ENCODE results near the gene CCDC192. TPM values are rescaled to one million over a fixed set of nuclear protein-coding genes. Genes with fewer than 3 reads are reported as not detected.

Gene CCDC192
- total RNA-seq, 1 donor from 2014 or later, result 0.26 TPM

- Mint-ChIP-seq H3K4me3 (ENCODE audit: unreplicated experiment) (no peak overlapping the region), H3K9me3 (ENCODE audit: unreplicated experiment) (no peaks in the 10 kb centered on the region), H3K27me3 (ENCODE audit: unreplicated experiment) (no peaks in the 10 kb centered on the region), H3K36me3 (ENCODE audit: low read depth, unreplicated experiment) (no peaks in the 10 kb centered on the region), H3K27ac (ENCODE audit: unreplicated experiment) (no peak overlapping the region), H3K4me1 (ENCODE audit: unreplicated experiment) (peaks cover 32% of the 10 kb centered on the region)
- DNase-seq (ENCODE audit: low spot score), result no peak
- no peak for TF ChIP-seq CTCF (IDR thresholded peaks at IDR 0.05; ENCODE audit: unreplicated experiment)
Measured at GRCh38 chr5:127957183-127957582, 254.0 kb downstream of the CCDC192 start.

GRCh38 chr5:127957701-127958239, 254.6 kb downstream of the CCDC192 start:
- Mint-ChIP-seq H3K4me3 (ENCODE audit: unreplicated experiment) (no peak overlapping the region), H3K27me3 (ENCODE audit: unreplicated experiment) (no peaks in the 10 kb centered on the region), H3K36me3 (ENCODE audit: low read depth, unreplicated experiment) (no peaks in the 10 kb centered on the region), H3K9me3 (ENCODE audit: unreplicated experiment) (no peaks in the 10 kb centered on the region), H3K27ac (ENCODE audit: unreplicated experiment) (no peak overlapping the region), H3K4me1 (ENCODE audit: unreplicated experiment) (peaks cover 32% of the 10 kb centered on the region)
- no peak for DNase-seq (ENCODE audit: low spot score)
- no peak for TF ChIP-seq CTCF (IDR thresholded peaks at IDR 0.05; ENCODE audit: unreplicated experiment)

GRCh38 chr5:127958421-127959011, 255.3 kb downstream of the CCDC192 start:
- no peak overlapping the region for H3K4me3 Mint-ChIP-seq (ENCODE audit: unreplicated experiment)
- H3K9me3 Mint-ChIP-seq (ENCODE audit: unreplicated experiment), result no peaks in the 10 kb centered on the region
- no peak overlapping the region for H3K27ac Mint-ChIP-seq (ENCODE audit: unreplicated experiment)
- no peak for DNase-seq (ENCODE audit: low spot score)
- no peak for TF ChIP-seq CTCF (IDR thresholded peaks at IDR 0.05; ENCODE audit: unreplicated experiment)
- H3K36me3 Mint-ChIP-seq (ENCODE audit: low read depth, unreplicated experiment), result no peaks in the 10 kb centered on the region
- H3K27me3 Mint-ChIP-seq (ENCODE audit: unreplicated experiment), result no peaks in the 10 kb centered on the region
- H3K4me1 Mint-ChIP-seq (ENCODE audit: unreplicated experiment), result peaks cover 32% of the 10 kb centered on the region

- no peak overlapping the region for H3K27ac Mint-ChIP-seq (ENCODE audit: unreplicated experiment)
- no peak overlapping the region for H3K4me3 Mint-ChIP-seq (ENCODE audit: unreplicated experiment)
- no peaks in the 10 kb centered on the region for H3K9me3 Mint-ChIP-seq (ENCODE audit: unreplicated experiment)
- no peak for TF ChIP-seq CTCF (IDR thresholded peaks at IDR 0.05; ENCODE audit: unreplicated experiment)
- H3K27me3 Mint-ChIP-seq (ENCODE audit: unreplicated experiment), result no peaks in the 10 kb centered on the region
- H3K4me1 Mint-ChIP-seq (ENCODE audit: unreplicated experiment), result peaks cover 32% of the 10 kb centered on the region
- H3K36me3 Mint-ChIP-seq (ENCODE audit: low read depth, unreplicated experiment), result no peaks in the 10 kb centered on the region
- DNase-seq (ENCODE audit: low spot score), result peak; percentile 16
Measured at GRCh38 chr5:127959152-127959764, 256.1 kb downstream of the CCDC192 start.

GRCh38 chr5:127960270-127960691, 257.1 kb downstream of the CCDC192 start:
- Mint-ChIP-seq H3K36me3 (ENCODE audit: low read depth, unreplicated experiment) (no peaks in the 10 kb centered on the region), H3K4me1 (ENCODE audit: unreplicated experiment) (peaks cover 32% of the 10 kb centered on the region), H3K4me3 (ENCODE audit: unreplicated experiment) (no peak overlapping the region), H3K27ac (ENCODE audit: unreplicated experiment) (peak overlapping the region; percentile 42), H3K9me3 (ENCODE audit: unreplicated experiment) (no peaks in the 10 kb centered on the region), H3K27me3 (ENCODE audit: unreplicated experiment) (no peaks in the 10 kb centered on the region)
- no peak for DNase-seq (ENCODE audit: low spot score)
- TF ChIP-seq CTCF (IDR thresholded peaks at IDR 0.05; ENCODE audit: unreplicated experiment), result no peak
